Neural cell (in vitro differentiated cells): ENCODE results near the gene OLFM1.

Experiments
- CTCF ChIP-seq: fragments of 450-650 bp; IDR thresholded peaks from 2 replicates; pipeline ENCODE4 v1.5.1; 2014; ENCODE audit warnings: antibody characterized with exemption, mild to moderate bottlenecking, moderate library complexity; ENCODE audit not compliant: poor library complexity, severe bottlenecking
- EP300 ChIP-seq: fragments of 450-650 bp; conservative IDR thresholded peaks from 2 replicates; pipeline ENCODE4 v1.6.1; 2014; ENCODE audit warnings: antibody characterized with exemption, mild to moderate bottlenecking, moderate library complexity; ENCODE audit not compliant: poor library complexity, severe bottlenecking
- EZH2 ChIP-seq: fragments of 200-600, 300-800 bp; shearing (Covaris generic), sonication (generic); IDR thresholded peaks from 2 replicates; pipeline ENCODE4 v1.6.1; 2014; ENCODE audit warnings: antibody characterized with exemption, low read length, borderline replicate concordance, mild to moderate bottlenecking; ENCODE audit not compliant: insufficient read depth, poor library complexity, severe bottlenecking
- MXI1 ChIP-seq: fragments of 450-650 bp; conservative IDR thresholded peaks from 2 replicates; pipeline ENCODE4 v1.6.1; 2014; ENCODE audit warnings: antibody characterized with exemption, mild to moderate bottlenecking; ENCODE audit not compliant: poor library complexity, severe bottlenecking
- POLR2AphosphoS5 ChIP-seq: IDR thresholded peaks from 2 replicates; pipeline ENCODE4 v1.6.1; 2012
- RAD21 ChIP-seq: fragments of 450-650 bp; conservative IDR thresholded peaks from 2 replicates; pipeline ENCODE4 v1.6.1; 2014; ENCODE audit warnings: antibody characterized with exemption, mild to moderate bottlenecking, moderate library complexity
- SMC3 ChIP-seq: fragments of 450-650 bp; conservative IDR thresholded peaks from 2 replicates; pipeline ENCODE4 v1.6.1; 2014; ENCODE audit warnings: antibody characterized with exemption, mild to moderate bottlenecking, moderate library complexity; ENCODE audit not compliant: poor library complexity
- TAF1 ChIP-seq: IDR thresholded peaks from 2 replicates; pipeline ENCODE4 v1.6.1; 2012; ENCODE audit warnings: low read depth
- TF ChIP-seq, protein P1 (sequence below): IDR thresholded peaks from 2 replicates; pipeline ENCODE4 v1.6.1; 2012; ENCODE audit warnings: borderline replicate concordance

- TF ChIP-seq CTCF (no peak), POLR2AphosphoS5 (peak; percentile 98), MXI1 (peak; percentile 33), EP300 (peak; percentile 87), SMC3 (peak; percentile 34), RAD21 (peak; percentile 38), EZH2 (no peak), TAF1 (no peak)
- TF ChIP-seq, protein P1, sequence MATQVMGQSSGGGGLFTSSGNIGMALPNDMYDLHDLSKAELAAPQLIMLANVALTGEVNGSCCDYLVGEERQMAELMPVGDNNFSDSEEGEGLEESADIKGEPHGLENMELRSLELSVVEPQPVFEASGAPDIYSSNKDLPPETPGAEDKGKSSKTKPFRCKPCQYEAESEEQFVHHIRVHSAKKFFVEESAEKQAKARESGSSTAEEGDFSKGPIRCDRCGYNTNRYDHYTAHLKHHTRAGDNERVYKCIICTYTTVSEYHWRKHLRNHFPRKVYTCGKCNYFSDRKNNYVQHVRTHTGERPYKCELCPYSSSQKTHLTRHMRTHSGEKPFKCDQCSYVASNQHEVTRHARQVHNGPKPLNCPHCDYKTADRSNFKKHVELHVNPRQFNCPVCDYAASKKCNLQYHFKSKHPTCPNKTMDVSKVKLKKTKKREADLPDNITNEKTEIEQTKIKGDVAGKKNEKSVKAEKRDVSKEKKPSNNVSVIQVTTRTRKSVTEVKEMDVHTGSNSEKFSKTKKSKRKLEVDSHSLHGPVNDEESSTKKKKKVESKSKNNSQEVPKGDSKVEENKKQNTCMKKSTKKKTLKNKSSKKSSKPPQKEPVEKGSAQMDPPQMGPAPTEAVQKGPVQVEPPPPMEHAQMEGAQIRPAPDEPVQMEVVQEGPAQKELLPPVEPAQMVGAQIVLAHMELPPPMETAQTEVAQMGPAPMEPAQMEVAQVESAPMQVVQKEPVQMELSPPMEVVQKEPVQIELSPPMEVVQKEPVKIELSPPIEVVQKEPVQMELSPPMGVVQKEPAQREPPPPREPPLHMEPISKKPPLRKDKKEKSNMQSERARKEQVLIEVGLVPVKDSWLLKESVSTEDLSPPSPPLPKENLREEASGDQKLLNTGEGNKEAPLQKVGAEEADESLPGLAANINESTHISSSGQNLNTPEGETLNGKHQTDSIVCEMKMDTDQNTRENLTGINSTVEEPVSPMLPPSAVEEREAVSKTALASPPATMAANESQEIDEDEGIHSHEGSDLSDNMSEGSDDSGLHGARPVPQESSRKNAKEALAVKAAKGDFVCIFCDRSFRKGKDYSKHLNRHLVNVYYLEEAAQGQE = peak; percentile 86
Observed at GRCh38 chr9:135048758-135049444, 38.6 kb upstream of the OLFM1 start.
